IMR-90 (cell line): ENCODE results near the gene PLCXD1. TPM values are rescaled to one million over a fixed set of nuclear protein-coding genes. Genes with fewer than 3 reads are reported as not detected.
"Not testable (repeated sequence)": the region's sequence is repeated elsewhere in the genome, so short reads cannot be mapped to it uniquely, and the experiment has no call there.

Source experiments
- ATAC-seq: fragments of 200-7000 bp; cut with Tn5 transposase; 2 replicates; pipeline ENCODE4 v1.9.1; 2020; ENCODE audit warnings: low read depth, mild to moderate bottlenecking, moderate library complexity
- BruUV-seq: library from RNA; stranded (reverse); fragments of 400-500 nt; replicated peaks from 2 replicates; lab custom pipeline; 2021; lab: Mats Ljungman, UMichigan
- CTCF ChIA-PET: fragments of 300-600 bp; formaldehyde crosslinking; extraction: SDS; loops from one replicate; lab custom pipeline; 2021; ENCODE audit warnings: antibody characterized with exemption; lab: Yijun Ruan, JAX
- POLR2A ChIA-PET: fragments of 300-600 bp; sonication (Branson Sonifier 250); formaldehyde crosslinking; loops from one replicate; lab custom pipeline; 2022; ENCODE audit warnings: antibody characterized with exemption; ENCODE audit not compliant: unreplicated experiment; lab: Charles Lee
- DNase-seq: peaks from one replicate; pipeline ENCODE4 v3.0.0; 2013
- H2AFZ ChIP-seq: replicated peaks from 2 replicates; pipeline ENCODE3; 2013; ENCODE audit warnings: low read length, mild to moderate bottlenecking; ENCODE audit not compliant: poor library complexity
- H2AK5ac ChIP-seq: 2 replicates; pipeline ENCODE4 v1.6.1; 2013; ENCODE audit warnings: low read depth, low read length, inconsistent platforms
- H2AK9ac ChIP-seq: replicated peaks from 2 replicates; pipeline ENCODE3; 2013; ENCODE audit warnings: mild to moderate bottlenecking, low read depth, low read length, moderate library complexity; ENCODE audit not compliant: poor library complexity
- H2BK120ac ChIP-seq: 2 replicates; pipeline ENCODE4 v1.6.1; 2013; ENCODE audit warnings: low read depth, low read length, inconsistent platforms
- H2BK15ac ChIP-seq: 3 replicates; pipeline ENCODE4 v1.6.1; 2013; ENCODE audit warnings: low read depth, low read length, inconsistent platforms
- H2BK20ac ChIP-seq: 2 replicates; pipeline ENCODE4 v1.6.1; 2013; ENCODE audit warnings: low read depth, mild to moderate bottlenecking, inconsistent platforms, low read length, moderate library complexity
- H2BK5ac ChIP-seq: 2 replicates; pipeline ENCODE4 v1.6.1; 2013; ENCODE audit warnings: mild to moderate bottlenecking, low read depth, low read length, inconsistent platforms; ENCODE audit not compliant: poor library complexity, severe bottlenecking
- H3K14ac ChIP-seq: replicated peaks from 2 replicates; pipeline ENCODE4 v1.6.1; 2013; ENCODE audit warnings: low read depth, low read length, inconsistent platforms
- H3K18ac ChIP-seq: 2 replicates; pipeline ENCODE4 v1.6.1; 2013; ENCODE audit warnings: low read depth, low read length, control low read depth
- H3K23ac ChIP-seq: 2 replicates; pipeline ENCODE4 v1.6.1; 2013; ENCODE audit warnings: low read depth, low read length, inconsistent platforms
- H3K27ac ChIP-seq: 2 replicates; pipeline ENCODE4 v1.5.1; 2013; ENCODE audit warnings: mild to moderate bottlenecking, control low read depth, low read length; ENCODE audit not compliant: insufficient read depth
- H3K27me3 ChIP-seq: 2 replicates; pipeline ENCODE4 v1.6.1; 2013; ENCODE audit warnings: low read length; ENCODE audit not compliant: control insufficient read depth, insufficient read depth
- H3K36me3 ChIP-seq: 2 replicates; pipeline ENCODE4 v1.6.1; 2013; ENCODE audit warnings: low read length, mixed read lengths; ENCODE audit not compliant: control insufficient read depth, insufficient read depth
- H3K4ac ChIP-seq: 2 replicates; pipeline ENCODE4 v1.6.1; 2013; ENCODE audit warnings: low read depth, low read length, inconsistent platforms
- H3K4me1 ChIP-seq: 2 replicates; pipeline ENCODE4 v1.6.1; 2013; ENCODE audit warnings: low read length, mixed read lengths; ENCODE audit not compliant: control insufficient read depth, insufficient read depth
- H3K4me2 ChIP-seq: 2 replicates; pipeline ENCODE4 v1.6.1; 2013; ENCODE audit warnings: low read depth, mild to moderate bottlenecking, control low read depth, low read length, moderate library complexity
- H3K4me3 ChIP-seq: 2 replicates; pipeline ENCODE4 v1.5.1; 2013; ENCODE audit warnings: low read depth, mild to moderate bottlenecking, control low read depth, low read length, moderate library complexity; ENCODE audit not compliant: insufficient read depth
- H3K56ac ChIP-seq: 2 replicates; pipeline ENCODE4 v1.6.1; 2013; ENCODE audit warnings: low read length, inconsistent platforms; ENCODE audit not compliant: insufficient read depth; ENCODE audit errors: extremely low read depth
- H3K79me1 ChIP-seq, 2 experiments: 2 replicates each; pipeline ENCODE4 v1.6.1; 2013; ENCODE audit warnings: low read length in 2 of 2, inconsistent platforms in 1 of 2, low read depth in 1 of 2
- H3K9ac ChIP-seq: 2 replicates; pipeline ENCODE4 v1.6.1; 2013; ENCODE audit warnings: low read depth, low read length, control low read depth
- H3K9me1 ChIP-seq: 2 replicates; pipeline ENCODE4 v1.6.1; 2013; ENCODE audit warnings: low read length, inconsistent platforms; ENCODE audit not compliant: insufficient read depth
- H3K9me3 ChIP-seq: 2 replicates; pipeline ENCODE4 v1.6.1; 2013; ENCODE audit warnings: low read length; ENCODE audit not compliant: control insufficient read depth, insufficient read depth
- H4K20me1 ChIP-seq: 2 replicates; pipeline ENCODE4 v1.6.1; 2013; ENCODE audit warnings: low read length, inconsistent platforms; ENCODE audit not compliant: insufficient read depth
- H4K5ac ChIP-seq: 2 replicates; pipeline ENCODE4 v1.6.1; 2013; ENCODE audit warnings: mild to moderate bottlenecking, low read depth, low read length, control low read depth
- H4K8ac ChIP-seq, 2 experiments: 2 replicates each; pipeline ENCODE4 v1.6.1; 2013; ENCODE audit warnings: low read depth in 2 of 2, low read length in 2 of 2, control low read depth in 1 of 2, inconsistent platforms in 1 of 2
- H4K91ac ChIP-seq: 2 replicates; pipeline ENCODE4 v1.6.1; 2013; ENCODE audit warnings: low read depth, low read length, inconsistent platforms; ENCODE audit not compliant: insufficient read depth
- WGBS, 2 experiments: methylation state at CpG; one replicate each; pipeline versions ENCODE4 v1.1.5 to v1.1.7; 2013; ENCODE audit warnings: missing lambda C conversion rate in 2 of 2; ENCODE audit not compliant: insufficient read length in 1 of 2; ENCODE audit errors: extremely low coverage in 2 of 2; 5-methylcytosine and 5-hydroxymethylcytosine counted together
- dilution Hi-C: fragments of 300-500 bp; cut with HindIII; formaldehyde crosslinking; loops from one replicate; pipeline ENCODE4 v1.14.3; 2018; ENCODE audit warnings: low sequenced_read_pairs; ENCODE audit not compliant: unreplicated experiment
- in situ Hi-C: fragments of 300-500 bp; cut with MboI; formaldehyde crosslinking; loops from 3 replicates; pipeline ENCODE4 v1.14.3; 2019; ENCODE audit warnings: low sequenced_read_pairs, inconsistent platforms, mixed read lengths
- intact Hi-C: fragments of 100-400 bp; cut with micrococcal nuclease; formaldehyde crosslinking; loops from 2 replicates; pipeline ENCODE4 v1.10.0; 2022
- polyA plus RNA-seq, 3 experiments: library from polyadenylated mRNA; depleted of rRNA; stranded (reverse); fragments of >200 nt; gene quantifications; 2 replicates each; pipeline ENCODE4 v1.2.3, GENCODE V29; 2012; ENCODE audit warnings: low replicate concordance in 1 of 3
- total RNA-seq: library from RNA; depleted of rRNA; stranded (reverse); fragments of >200 nt; gene quantifications from 2 replicates; pipeline ENCODE4 v1.2.3, GENCODE V29; 2012

Gene PLCXD1
- total and polyA plus RNA-seq, 2 of the 4 experiments (the other 2 are of a cell fraction), result 16.7 to 17.7 TPM

DNA sequence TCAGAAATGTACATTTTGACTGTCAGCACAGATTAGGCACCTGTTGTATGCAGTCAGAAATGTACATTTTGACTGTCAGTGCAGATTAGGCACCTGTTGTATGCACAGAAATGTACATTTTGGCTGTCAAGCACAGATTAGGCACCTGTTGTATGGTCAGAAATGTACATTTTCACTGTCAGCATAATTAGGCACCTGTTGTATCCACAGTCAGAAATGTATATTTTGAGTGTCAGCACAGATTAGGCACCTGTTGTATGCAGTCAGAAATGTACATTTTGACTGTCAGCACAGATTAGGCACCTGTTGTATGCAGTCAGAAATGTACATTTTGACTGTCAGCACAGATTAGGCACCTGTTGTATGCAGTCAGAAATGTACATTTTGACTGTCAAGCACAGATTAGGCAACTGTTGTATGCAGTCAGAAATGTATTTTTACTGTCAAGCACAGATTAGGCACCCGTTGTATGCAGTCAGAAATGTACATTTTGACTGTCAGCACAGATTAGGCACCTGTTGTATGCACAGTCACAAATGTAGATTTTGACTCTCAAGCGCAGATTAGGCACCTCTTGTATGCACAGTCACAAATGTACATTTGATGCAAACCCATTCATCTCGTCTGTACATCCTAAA lies 25.6 kb downstream of the PLCXD1 start:
- H3K9me1 ChIP-seq, H3K4me1 ChIP-seq, H3K23ac ChIP-seq, intact Hi-C loops, H2BK120ac ChIP-seq, H3K9ac ChIP-seq, H4K20me1 ChIP-seq, H2BK15ac ChIP-seq, H2BK5ac ChIP-seq, H4K91ac ChIP-seq, H3K4me2 ChIP-seq, ATAC-seq, H2AK9ac ChIP-seq, H3K4me3 ChIP-seq, H3K79me1 ChIP-seq, BruUV-seq, H3K56ac ChIP-seq, in situ Hi-C loops, H2AFZ ChIP-seq, CTCF ChIA-PET, H4K8ac ChIP-seq, H3K14ac ChIP-seq, H2BK20ac ChIP-seq, H3K27ac ChIP-seq, H3K9me3 ChIP-seq, dilution Hi-C loops, H3K4ac ChIP-seq, H2AK5ac ChIP-seq, DNase-seq, POLR2A ChIA-PET, H3K27me3 ChIP-seq, H3K18ac ChIP-seq, H4K5ac ChIP-seq: not testable (repeated sequence)
- peaks cover 58% of the 10 kb centered on the region for H3K36me3 ChIP-seq
- 100% methylated on average over 1 of the region's 3 CpGs; no CpG with 5 or more reads in 1 of the 2 experiments for WGBS, 2 experiments
